ENCODE data around the gene POLK. TPM values are rescaled to one million over a fixed set of nuclear protein-coding genes. Genes with fewer than 3 reads are reported as not detected.

The POLK gene
- total and polyA plus RNA-seq, 2 of the 13 experiments (the other 11 are each of a cell fraction or from before 2014, with no cell fraction given), result 8.6 to 11.7 TPM

- peak; percentile 60; the same call in 1 of the 2 replicates for TF ChIP-seq ZFP91 (CRISPR knock-in tag; IDR thresholded peaks at IDR 0.05; ENCODE audit: borderline replicate concordance)
- TF ChIP-seq NR1H2 (CRISPR knock-in tag; IDR thresholded peaks at IDR 0.05; ENCODE audit: borderline replicate concordance, low read depth), result 0 out of 2 replicates have a peak, but pooled peaks have one; percentile 4
- TF ChIP-seq, protein P1, sequence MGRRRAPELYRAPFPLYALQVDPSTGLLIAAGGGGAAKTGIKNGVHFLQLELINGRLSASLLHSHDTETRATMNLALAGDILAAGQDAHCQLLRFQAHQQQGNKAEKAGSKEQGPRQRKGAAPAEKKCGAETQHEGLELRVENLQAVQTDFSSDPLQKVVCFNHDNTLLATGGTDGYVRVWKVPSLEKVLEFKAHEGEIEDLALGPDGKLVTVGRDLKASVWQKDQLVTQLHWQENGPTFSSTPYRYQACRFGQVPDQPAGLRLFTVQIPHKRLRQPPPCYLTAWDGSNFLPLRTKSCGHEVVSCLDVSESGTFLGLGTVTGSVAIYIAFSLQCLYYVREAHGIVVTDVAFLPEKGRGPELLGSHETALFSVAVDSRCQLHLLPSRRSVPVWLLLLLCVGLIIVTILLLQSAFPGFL (CRISPR knock-in tag; IDR thresholded peaks at IDR 0.05), result no peak
- no peak for TF ChIP-seq ZNF354B (CRISPR knock-in tag; IDR thresholded peaks at IDR 0.05)
- TF ChIP-seq HOXA5 (CRISPR knock-in tag; IDR thresholded peaks at IDR 0.05), result no peak; the same call in 1 of the 2 replicates
- no peak for TF ChIP-seq MTERF4 (CRISPR knock-in tag; IDR thresholded peaks at IDR 0.05)
- no peak for TF ChIP-seq TCF7L2 (IDR thresholded peaks at IDR 0.05; ENCODE audit: low read depth, low read length)
- TF ChIP-seq ZNF414 (CRISPR knock-in tag; IDR thresholded peaks at IDR 0.05), result no peak
- TF ChIP-seq, protein P2, sequence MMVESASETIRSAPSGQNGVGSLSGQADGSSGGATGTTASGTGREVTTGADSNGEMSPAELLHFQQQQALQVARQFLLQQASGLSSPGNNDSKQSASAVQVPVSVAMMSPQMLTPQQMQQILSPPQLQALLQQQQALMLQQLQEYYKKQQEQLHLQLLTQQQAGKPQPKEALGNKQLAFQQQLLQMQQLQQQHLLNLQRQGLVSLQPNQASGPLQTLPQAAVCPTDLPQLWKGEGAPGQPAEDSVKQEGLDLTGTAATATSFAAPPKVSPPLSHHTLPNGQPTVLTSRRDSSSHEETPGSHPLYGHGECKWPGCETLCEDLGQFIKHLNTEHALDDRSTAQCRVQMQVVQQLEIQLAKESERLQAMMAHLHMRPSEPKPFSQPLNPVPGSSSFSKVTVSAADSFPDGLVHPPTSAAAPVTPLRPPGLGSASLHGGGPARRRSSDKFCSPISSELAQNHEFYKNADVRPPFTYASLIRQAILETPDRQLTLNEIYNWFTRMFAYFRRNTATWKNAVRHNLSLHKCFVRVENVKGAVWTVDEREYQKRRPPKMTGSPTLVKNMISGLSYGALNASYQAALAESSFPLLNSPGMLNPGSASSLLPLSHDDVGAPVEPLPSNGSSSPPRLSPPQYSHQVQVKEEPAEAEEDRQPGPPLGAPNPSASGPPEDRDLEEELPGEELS (CRISPR knock-in tag; IDR thresholded peaks at IDR 0.05), result no peak
- TF ChIP-seq ZKSCAN1 (IDR thresholded peaks at IDR 0.05; ENCODE audit: low read length), result no peak
- peak; percentile 68 for TF ChIP-seq HDAC2 (CRISPR knock-in tag; IDR thresholded peaks at IDR 0.05)
- no peak for TF ChIP-seq FOXA1 (IDR thresholded peaks at IDR 0.05)
- peak; percentile 56; the same call in 1 of the 2 replicates for TF ChIP-seq FOXA1 (CRISPR knock-in tag; IDR thresholded peaks at IDR 0.05)
- no peak for TF ChIP-seq SMARCC2 (IDR thresholded peaks at IDR 0.05)
- TF ChIP-seq ZSCAN31 (CRISPR knock-in tag; IDR thresholded peaks at IDR 0.05; ENCODE audit: low read depth), result peak; percentile 71
- TF ChIP-seq, protein P3, sequence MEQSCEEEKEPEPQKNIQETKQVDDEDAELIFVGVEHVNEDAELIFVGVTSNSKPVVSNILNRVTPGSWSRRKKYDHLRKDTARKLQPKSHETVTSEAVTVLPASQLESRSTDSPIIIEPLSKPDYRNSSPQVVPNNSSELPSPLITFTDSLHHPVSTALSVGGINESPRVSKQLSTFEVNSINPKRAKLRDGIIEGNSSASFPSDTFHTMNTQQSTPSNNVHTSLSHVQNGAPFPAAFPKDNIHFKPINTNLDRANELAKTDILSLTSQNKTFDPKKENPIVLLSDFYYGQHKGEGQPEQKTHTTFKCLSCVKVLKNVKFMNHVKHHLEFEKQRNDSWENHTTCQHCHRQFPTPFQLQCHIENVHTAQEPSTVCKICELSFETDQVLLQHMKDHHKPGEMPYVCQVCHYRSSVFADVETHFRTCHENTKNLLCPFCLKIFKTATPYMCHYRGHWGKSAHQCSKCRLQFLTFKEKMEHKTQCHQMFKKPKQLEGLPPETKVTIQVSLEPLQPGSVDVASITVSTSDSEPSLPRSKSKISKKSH (CRISPR knock-in tag; IDR thresholded peaks at IDR 0.05; ENCODE audit: borderline replicate concordance), result no peak
- TF ChIP-seq, protein P4, sequence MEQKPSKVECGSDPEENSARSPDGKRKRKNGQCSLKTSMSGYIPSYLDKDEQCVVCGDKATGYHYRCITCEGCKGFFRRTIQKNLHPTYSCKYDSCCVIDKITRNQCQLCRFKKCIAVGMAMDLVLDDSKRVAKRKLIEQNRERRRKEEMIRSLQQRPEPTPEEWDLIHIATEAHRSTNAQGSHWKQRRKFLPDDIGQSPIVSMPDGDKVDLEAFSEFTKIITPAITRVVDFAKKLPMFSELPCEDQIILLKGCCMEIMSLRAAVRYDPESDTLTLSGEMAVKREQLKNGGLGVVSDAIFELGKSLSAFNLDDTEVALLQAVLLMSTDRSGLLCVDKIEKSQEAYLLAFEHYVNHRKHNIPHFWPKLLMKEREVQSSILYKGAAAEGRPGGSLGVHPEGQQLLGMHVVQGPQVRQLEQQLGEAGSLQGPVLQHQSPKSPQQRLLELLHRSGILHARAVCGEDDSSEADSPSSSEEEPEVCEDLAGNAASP (CRISPR knock-in tag; IDR thresholded peaks at IDR 0.05; ENCODE audit: borderline replicate concordance), result no peak; the same call in 1 of the 2 replicates
- peak; percentile 86 for TF ChIP-seq ATF1 (CRISPR knock-in tag; IDR thresholded peaks at IDR 0.05)
These were observed at the start of gene POLK, which contains the start of gene CERT1 (continued) for GRCh38 chr5:75511435-75512382.
